Measurements from ENCODE around the gene IRF1.

The IRF1 gene

GRCh38 chr5:132480893-132481595, 9.5 kb downstream of the IRF1 start:
- H3K4me3 ChIP-seq (replicated peaks; ENCODE audit: low read depth, low read length) = no peak overlapping the region
- TF ChIP-seq, protein P1, sequence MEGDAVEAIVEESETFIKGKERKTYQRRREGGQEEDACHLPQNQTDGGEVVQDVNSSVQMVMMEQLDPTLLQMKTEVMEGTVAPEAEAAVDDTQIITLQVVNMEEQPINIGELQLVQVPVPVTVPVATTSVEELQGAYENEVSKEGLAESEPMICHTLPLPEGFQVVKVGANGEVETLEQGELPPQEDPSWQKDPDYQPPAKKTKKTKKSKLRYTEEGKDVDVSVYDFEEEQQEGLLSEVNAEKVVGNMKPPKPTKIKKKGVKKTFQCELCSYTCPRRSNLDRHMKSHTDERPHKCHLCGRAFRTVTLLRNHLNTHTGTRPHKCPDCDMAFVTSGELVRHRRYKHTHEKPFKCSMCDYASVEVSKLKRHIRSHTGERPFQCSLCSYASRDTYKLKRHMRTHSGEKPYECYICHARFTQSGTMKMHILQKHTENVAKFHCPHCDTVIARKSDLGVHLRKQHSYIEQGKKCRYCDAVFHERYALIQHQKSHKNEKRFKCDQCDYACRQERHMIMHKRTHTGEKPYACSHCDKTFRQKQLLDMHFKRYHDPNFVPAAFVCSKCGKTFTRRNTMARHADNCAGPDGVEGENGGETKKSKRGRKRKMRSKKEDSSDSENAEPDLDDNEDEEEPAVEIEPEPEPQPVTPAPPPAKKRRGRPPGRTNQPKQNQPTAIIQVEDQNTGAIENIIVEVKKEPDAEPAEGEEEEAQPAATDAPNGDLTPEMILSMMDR (IDR thresholded peaks at IDR 0.05; ENCODE audit: low read length, missing control alignments) = no peak
- DNase-seq (ENCODE audit: low read depth) = no peak

DNA sequence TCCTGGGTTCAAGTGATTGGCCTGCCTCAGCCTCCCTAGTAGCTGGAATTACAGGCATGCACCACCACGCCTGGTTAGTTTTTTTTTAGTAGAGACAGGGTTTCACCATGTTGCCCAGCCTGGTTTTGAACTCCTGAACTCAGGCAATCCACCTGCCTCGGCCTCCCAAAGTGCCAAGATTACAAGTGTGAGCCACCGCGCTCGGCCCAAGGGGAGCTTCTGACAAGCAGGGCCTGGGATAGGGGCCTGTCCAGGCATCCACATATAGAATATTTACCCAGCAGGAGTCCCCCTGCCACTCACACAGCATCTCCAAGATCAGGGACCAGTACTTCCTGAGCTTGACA, 10.1 kb downstream of the IRF1 start:
- no peak for DNase-seq (ENCODE audit: low read depth)
- no peak overlapping the region for H3K4me3 ChIP-seq (replicated peaks; ENCODE audit: low read depth, low read length)
- TF ChIP-seq, protein P1 (IDR thresholded peaks at IDR 0.05; ENCODE audit: low read length, missing control alignments) = no peak

- H3K4me3 ChIP-seq (replicated peaks; ENCODE audit: low read depth, low read length) = no peak overlapping the region
- TF ChIP-seq, protein P1 (IDR thresholded peaks at IDR 0.05; ENCODE audit: low read length, missing control alignments) = no peak
- no peak for DNase-seq (ENCODE audit: low read depth)
Observed at GRCh38 chr5:132480042-132480441, 10.5 kb downstream of the IRF1 start.

GRCh38 chr5:132479111-132479951, 11.2 kb downstream of the IRF1 start:
- DNase-seq (ENCODE audit: low read depth) = no peak
- no peak overlapping the region for H3K4me3 ChIP-seq (replicated peaks; ENCODE audit: low read depth, low read length)
- TF ChIP-seq, protein P1 (IDR thresholded peaks at IDR 0.05; ENCODE audit: low read length, missing control alignments) = no peak

GRCh38 chr5:132478366-132478871, 12.2 kb downstream of the IRF1 start:
- no peak for DNase-seq (ENCODE audit: low read depth)
- no peak overlapping the region for H3K4me3 ChIP-seq (replicated peaks; ENCODE audit: low read depth, low read length)
- TF ChIP-seq, protein P1 (IDR thresholded peaks at IDR 0.05; ENCODE audit: low read length, missing control alignments) = no peak

GRCh38 chr5:132477784-132478365, 12.7 kb downstream of the IRF1 start:
- DNase-seq (ENCODE audit: low read depth) = no peak
- TF ChIP-seq, protein P1 (IDR thresholded peaks at IDR 0.05; ENCODE audit: low read length, missing control alignments) = no peak
- no peak overlapping the region for H3K4me3 ChIP-seq (replicated peaks; ENCODE audit: low read depth, low read length)
